Endothelial cell of umbilical vein (primary cell): ENCODE results near the gene CCDC184. TPM values are rescaled to one million over a fixed set of nuclear protein-coding genes. Genes with fewer than 3 reads are reported as not detected.

Experiments
- BruUV-seq: library from RNA; stranded (reverse); fragments of 400-500 nt; replicated peaks from 2 replicates; lab custom pipeline; 2021; lab: Mats Ljungman, UMichigan
- CTCF ChIA-PET: fragments of 300-600, 350-600 bp; sonication (Branson Sonifier 250); formaldehyde crosslinking; loops from one replicate; lab custom pipeline; 2021; ENCODE audit warnings: antibody characterized with exemption, inconsistent platforms; lab: Charles Lee
- POLR2A ChIA-PET: fragments of 300-600, 350-600 bp; sonication (Branson Sonifier 250); formaldehyde crosslinking; loops from one replicate; lab custom pipeline; 2021; ENCODE audit warnings: antibody characterized with exemption, inconsistent platforms; lab: Charles Lee
- DNase-seq: peaks from one replicate; pipeline ENCODE4 v3.0.0-alpha.2; 2011; ENCODE audit warnings: low read depth, low spot score
- FAIRE-seq: peaks from 2 replicates; lab custom pipeline; 2011; peaks lifted over from hg19 to GRCh38; lab: Jason Lieb, UNC
- H2AFZ ChIP-seq: 2 replicates; pipeline ENCODE4 v1.6.0; 2012; ENCODE audit warnings: low read depth, low read length, control low read depth, inconsistent platforms
- H3K27ac ChIP-seq: 2 replicates; pipeline ENCODE4 v1.5.1; 2011; ENCODE audit warnings: low read depth, mild to moderate bottlenecking, control low read depth, low read length, moderate library complexity; ENCODE audit not compliant: insufficient read depth
- H3K27me3 ChIP-seq, 2 experiments: 2 replicates each; pipeline versions ENCODE4 v1.6.0 to v1.6.1; 2011; ENCODE audit warnings: low read length in 2 of 2, mixed read lengths in 1 of 2; ENCODE audit not compliant: control insufficient read depth in 2 of 2, insufficient read depth in 2 of 2
- H3K36me3 ChIP-seq, 2 experiments: 2 replicates in 1 of 2; 3 replicates in 1 of 2; pipeline ENCODE4 v1.5.1; 2011; ENCODE audit warnings: low read length in 2 of 2, mild to moderate bottlenecking in 1 of 2, moderate library complexity in 1 of 2; ENCODE audit not compliant: control insufficient read depth in 2 of 2, insufficient read depth in 2 of 2; ENCODE audit errors: extremely low read depth in 1 of 2
- H3K4me1 ChIP-seq: 3 replicates; pipeline ENCODE4 v1.5.1; 2011; ENCODE audit warnings: mild to moderate bottlenecking, low read length; ENCODE audit not compliant: control insufficient read depth, insufficient read depth; ENCODE audit errors: extremely low read depth
- H3K4me2 ChIP-seq: 2 replicates; pipeline ENCODE4 v1.6.1; 2011; ENCODE audit warnings: low read length, control low read depth, mixed read lengths; ENCODE audit not compliant: insufficient read depth
- H3K4me3 ChIP-seq, 3 experiments: fragments of 200-600 bp in 1 of 3; sonication (generic), shearing (Covaris generic) in 1 of 3; replicated peaks in 1 of 3; 2 replicates each; pipeline ENCODE4 v1.5.1; 2011 to 2016; ENCODE audit warnings: control low read depth in 3 of 3, low read length in 3 of 3, mild to moderate bottlenecking in 2 of 3, inconsistent platforms in 1 of 3, low read depth in 1 of 3, moderate library complexity in 1 of 3; ENCODE audit not compliant: insufficient read depth in 1 of 3
- H3K79me2 ChIP-seq: 2 replicates; pipeline ENCODE4 v1.6.0; 2012; ENCODE audit warnings: low read length, inconsistent platforms; ENCODE audit not compliant: control insufficient read depth, insufficient read depth
- H3K9ac ChIP-seq: replicated peaks from 2 replicates; pipeline ENCODE3; 2011; ENCODE audit warnings: low read length, control low read depth; ENCODE audit not compliant: insufficient read depth; ENCODE audit errors: extremely low read depth
- H3K9me1 ChIP-seq: replicated peaks from 3 replicates; pipeline ENCODE4 v1.6.0; 2011; ENCODE audit warnings: mild to moderate bottlenecking, low read length; ENCODE audit not compliant: control insufficient read depth, insufficient read depth; ENCODE audit errors: extremely low read depth
- H3K9me3 ChIP-seq: replicated peaks from 2 replicates; pipeline ENCODE4 v1.5.1; 2012; ENCODE audit warnings: low read length, inconsistent platforms; ENCODE audit not compliant: control insufficient read depth, insufficient read depth
- H4K20me1 ChIP-seq: replicated peaks from 2 replicates; pipeline ENCODE3; 2011; ENCODE audit warnings: mild to moderate bottlenecking, low read length; ENCODE audit not compliant: control insufficient read depth, insufficient read depth; ENCODE audit errors: extremely low read depth
- FOS ChIP-seq: IDR thresholded peaks from 2 replicates; pipeline ENCODE4 v1.6.1; 2011; ENCODE audit warnings: mild to moderate bottlenecking, low read length, moderate library complexity, borderline replicate concordance; ENCODE audit not compliant: insufficient read depth
- MYC ChIP-seq: IDR thresholded peaks from one replicate; pipeline ENCODE4 v1.6.1; 2011; ENCODE audit warnings: mild to moderate bottlenecking, low read depth, low read length
- POLR2A ChIP-seq: IDR thresholded peaks from 2 replicates; pipeline ENCODE4 v1.6.1; 2012; ENCODE audit warnings: low read depth, mild to moderate bottlenecking, control low read depth, low read length
- POLR2AphosphoS5 ChIP-seq: IDR thresholded peaks from 2 replicates; pipeline ENCODE4 v1.6.1; 2012; ENCODE audit warnings: low read depth, mild to moderate bottlenecking, control low read depth, low read length, moderate library complexity; ENCODE audit not compliant: insufficient read depth
- dilution Hi-C: fragments of 300-500 bp; cut with MboI; formaldehyde crosslinking; loops from one replicate; pipeline ENCODE4 v1.15.0; 2019; ENCODE audit warnings: low sequenced_read_pairs; ENCODE audit not compliant: extremely low pct_ligation_motif_present
- intact Hi-C: fragments of 100-400 bp; cut with micrococcal nuclease; formaldehyde crosslinking; loops from one replicate; pipeline ENCODE4 v1.10.0; 2022
- polyA plus RNA-seq, 4 experiments: library from polyadenylated mRNA; depleted of rRNA in 3 of 4; stranded (reverse) in 3 of 4; unstranded in 1 of 4; fragments of >200 nt; gene quantifications; 2 replicates each; pipeline versions ENCODE4 v1.2.1 to v1.2.3, GENCODE V29; 2011 to 2012; ENCODE audit warnings: missing spikeins in 1 of 4
- total RNA-seq: library from RNA; stranded (reverse); gene quantifications from 2 replicates; pipeline ENCODE4 v1.2.3, GENCODE V29; 2021
- TF ChIP-seq, protein P1 (sequence below), 2 donors: IDR thresholded peaks; 1 replicate in 1 of 2; 2 replicates in 1 of 2; pipeline ENCODE4 v1.5.1; 2011; ENCODE audit warnings: low read length in 2 of 2, mild to moderate bottlenecking in 2 of 2, moderate library complexity in 2 of 2, control low read depth in 1 of 2, inconsistent platforms in 1 of 2, low read depth in 1 of 2; ENCODE audit not compliant: insufficient read depth in 1 of 2; ENCODE audit errors: extremely low read depth in 1 of 2

The CCDC184 gene
- total and polyA plus RNA-seq, 2 donors (not counting 3 experiments of a cell fraction or from before 2014, with no cell fraction given), result 0.18 to 0.39 TPM

DNA sequence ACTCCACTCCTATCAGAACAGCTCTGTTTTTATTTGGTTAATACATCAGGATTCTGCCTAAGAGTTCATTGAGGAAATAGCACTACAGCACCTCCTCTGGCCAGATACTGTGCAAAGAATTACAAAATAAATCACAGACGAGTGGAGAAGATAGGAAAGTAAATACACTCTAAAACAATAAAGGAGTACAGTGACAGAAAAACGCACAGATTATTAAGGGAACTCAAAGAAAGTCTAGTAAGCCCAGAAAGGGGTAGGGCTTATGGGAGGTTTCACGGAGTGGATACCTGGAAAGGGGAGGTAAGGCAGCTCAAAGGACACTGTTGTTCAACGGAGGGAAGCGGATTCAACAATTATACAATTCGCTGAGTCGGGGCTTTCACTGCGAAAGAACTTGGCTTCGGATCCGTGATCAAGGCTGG is 14.1 kb downstream of the CCDC184 start:
- Histone ChIP-seq H2AFZ (peak overlapping the region; percentile 90), H3K27me3 (peaks cover 0 to 19% of the 10 kb centered on the region in 2 experiments), H3K36me3 (no peaks in the 10 kb centered on the region), H3K79me2 (no peaks in the 10 kb centered on the region), H3K4me2 (peak overlapping the region; percentile 99), H3K27ac (peak overlapping the region; percentile 32), H3K9me1 (no peaks in the 10 kb centered on the region), H4K20me1 (no peaks in the 10 kb centered on the region), H3K9ac (peak overlapping the region; percentile 62), H3K4me1 (peaks cover 10% of the 10 kb centered on the region), H3K9me3 (no peaks in the 10 kb centered on the region), H3K4me3 (peak overlapping the region; percentile 23 to 71 (median 44))
- DNase-seq (peak; percentile 62), FAIRE-seq (no peak)
- dilution Hi-C loops (no loop called here), intact Hi-C loops (loop anchor here (5.0 to 10.0 kb wide), 2 partner anchors 147 to 195 kb away; partner anchors contain the start of gene COL2A1)
- POLR2A ChIA-PET, result interaction anchor here (0.8 kb wide), 1 partner anchor 11 kb away, joined by 4 read pairs; no protein-coding TSS in a partner anchor
- TF ChIP-seq, protein P1, sequence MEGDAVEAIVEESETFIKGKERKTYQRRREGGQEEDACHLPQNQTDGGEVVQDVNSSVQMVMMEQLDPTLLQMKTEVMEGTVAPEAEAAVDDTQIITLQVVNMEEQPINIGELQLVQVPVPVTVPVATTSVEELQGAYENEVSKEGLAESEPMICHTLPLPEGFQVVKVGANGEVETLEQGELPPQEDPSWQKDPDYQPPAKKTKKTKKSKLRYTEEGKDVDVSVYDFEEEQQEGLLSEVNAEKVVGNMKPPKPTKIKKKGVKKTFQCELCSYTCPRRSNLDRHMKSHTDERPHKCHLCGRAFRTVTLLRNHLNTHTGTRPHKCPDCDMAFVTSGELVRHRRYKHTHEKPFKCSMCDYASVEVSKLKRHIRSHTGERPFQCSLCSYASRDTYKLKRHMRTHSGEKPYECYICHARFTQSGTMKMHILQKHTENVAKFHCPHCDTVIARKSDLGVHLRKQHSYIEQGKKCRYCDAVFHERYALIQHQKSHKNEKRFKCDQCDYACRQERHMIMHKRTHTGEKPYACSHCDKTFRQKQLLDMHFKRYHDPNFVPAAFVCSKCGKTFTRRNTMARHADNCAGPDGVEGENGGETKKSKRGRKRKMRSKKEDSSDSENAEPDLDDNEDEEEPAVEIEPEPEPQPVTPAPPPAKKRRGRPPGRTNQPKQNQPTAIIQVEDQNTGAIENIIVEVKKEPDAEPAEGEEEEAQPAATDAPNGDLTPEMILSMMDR (IDR thresholded peaks at IDR 0.05; ENCODE audit: extremely low read depth in 1 of 2, insufficient read depth in 1 of 2, low read depth in 1 of 2, low read length in 2 of 2), result peak; percentile 34 to 41
- TF ChIP-seq MYC, result no peak
- CTCF ChIA-PET, result interaction anchor here (0.6 to 3.5 kb wide), 18 partner anchors 8 to 475 kb away, joined by 3 to 18 read pairs (median 4); partner anchors contain the start of genes ASB8, CCDC184, PFKM and VDR
- TSS peak; percentile 69 for BruUV-seq

DNA sequence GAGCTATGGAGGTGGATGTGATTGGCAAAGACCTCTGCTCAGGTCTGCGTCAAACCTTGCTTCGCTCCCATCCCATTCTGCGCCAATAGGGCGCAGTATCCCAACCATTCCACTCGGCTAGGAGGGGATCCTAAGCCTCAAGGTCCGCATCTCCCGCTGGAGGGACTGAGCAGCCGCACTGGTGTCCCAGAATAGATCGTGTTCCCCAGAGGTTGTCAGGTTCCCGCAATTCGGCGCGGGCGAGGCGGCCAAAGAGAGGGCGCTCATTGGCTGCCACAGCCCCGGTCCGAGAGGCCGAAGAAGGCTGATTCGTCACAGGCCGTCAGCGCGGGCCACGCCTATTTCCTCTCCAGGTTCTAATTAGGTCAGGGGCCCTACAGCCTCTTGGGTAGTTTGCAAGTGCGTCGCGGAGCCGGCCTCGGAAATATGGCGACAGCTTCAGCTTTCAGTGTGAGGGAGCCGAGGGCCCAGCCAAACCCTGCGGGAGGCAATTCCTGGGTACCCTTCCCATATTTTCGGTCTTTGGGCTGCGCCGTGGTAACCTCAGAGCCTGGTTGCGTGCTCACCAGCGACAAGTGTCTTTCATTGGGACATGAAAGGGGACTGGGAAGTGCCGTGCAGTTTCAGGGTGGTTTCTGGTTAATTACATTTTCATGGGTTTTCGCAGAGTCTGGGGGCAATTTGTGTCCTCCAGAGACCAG is 14.7 kb downstream of the CCDC184 start:
- FAIRE-seq (peak; percentile 94), DNase-seq (peak; percentile 94)
- Histone ChIP-seq H3K9me3 (no peaks in the 10 kb centered on the region), H4K20me1 (no peaks in the 10 kb centered on the region), H3K4me1 (peaks cover 10% of the 10 kb centered on the region), H3K79me2 (no peaks in the 10 kb centered on the region), H3K27ac (peak overlapping the region; percentile 67), H3K9me1 (no peaks in the 10 kb centered on the region), H2AFZ (peak overlapping the region; percentile 90), H3K27me3 (peaks cover 0 to 19% of the 10 kb centered on the region in 2 experiments), H3K4me3 (peak overlapping the region; percentile 23 to 71 (median 44)), H3K9ac (peak overlapping the region; percentile 89), H3K36me3 (no peaks in the 10 kb centered on the region), H3K4me2 (peak overlapping the region; percentile 99)
- ChIA-PET POLR2A (no interaction called here), CTCF (interaction anchor here (0.9 to 3.5 kb wide), 14 partner anchors 9 to 425 kb away, joined by 3 to 19 read pairs (median 6); partner anchors contain the start of genes ASB8, CCDC184, TMEM106C and VDR)
- BruUV-seq, result TSS peak; percentile 83
- dilution Hi-C loops, result no loop called here
- intact Hi-C loops, result loop anchor here (1.0 to 10.0 kb wide), 4 partner anchors 15 to 256 kb away; partner anchors contain the start of genes CCDC184 and COL2A1
- TF ChIP-seq FOS (no peak), POLR2A (peak; percentile 96), POLR2AphosphoS5 (peak; percentile 87)
